PC-9 (cell line): ENCODE data around the gene ELF2.

Experiments
- EZH2 ChIP-seq: fragments of 200-600 bp; sonication (generic); IDR thresholded peaks from 2 replicates; pipeline ENCODE4 v1.8.0; 2017; ENCODE audit warnings: antibody characterized with exemption, low read depth
- TF ChIP-seq, protein P1 (sequence below): fragments of 200-600 bp; sonication (generic); conservative IDR thresholded peaks from 2 replicates; pipeline ENCODE4 v1.6.1; 2017; ENCODE audit warnings: mixed run types, antibody characterized with exemption, mild to moderate bottlenecking, moderate library complexity

- TF ChIP-seq EZH2: no peak
- TF ChIP-seq, protein P1, sequence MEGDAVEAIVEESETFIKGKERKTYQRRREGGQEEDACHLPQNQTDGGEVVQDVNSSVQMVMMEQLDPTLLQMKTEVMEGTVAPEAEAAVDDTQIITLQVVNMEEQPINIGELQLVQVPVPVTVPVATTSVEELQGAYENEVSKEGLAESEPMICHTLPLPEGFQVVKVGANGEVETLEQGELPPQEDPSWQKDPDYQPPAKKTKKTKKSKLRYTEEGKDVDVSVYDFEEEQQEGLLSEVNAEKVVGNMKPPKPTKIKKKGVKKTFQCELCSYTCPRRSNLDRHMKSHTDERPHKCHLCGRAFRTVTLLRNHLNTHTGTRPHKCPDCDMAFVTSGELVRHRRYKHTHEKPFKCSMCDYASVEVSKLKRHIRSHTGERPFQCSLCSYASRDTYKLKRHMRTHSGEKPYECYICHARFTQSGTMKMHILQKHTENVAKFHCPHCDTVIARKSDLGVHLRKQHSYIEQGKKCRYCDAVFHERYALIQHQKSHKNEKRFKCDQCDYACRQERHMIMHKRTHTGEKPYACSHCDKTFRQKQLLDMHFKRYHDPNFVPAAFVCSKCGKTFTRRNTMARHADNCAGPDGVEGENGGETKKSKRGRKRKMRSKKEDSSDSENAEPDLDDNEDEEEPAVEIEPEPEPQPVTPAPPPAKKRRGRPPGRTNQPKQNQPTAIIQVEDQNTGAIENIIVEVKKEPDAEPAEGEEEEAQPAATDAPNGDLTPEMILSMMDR: no peak
These were observed 4.9 kb downstream of the ELF2 start for GRCh38 chr4:139171876-139172691.
